Fibroblast of mammary gland (primary cell): ENCODE measurements around the gene MSMO1.
"Not testable (repeated sequence)": the region's sequence is repeated elsewhere in the genome, so short reads cannot be mapped to it uniquely, and the experiment has no call there.

ENCODE experiments used
- DNase-seq: peaks from one replicate; pipeline ENCODE4 v3.0.0-alpha.2; 2010; ENCODE audit warnings: low read depth
- H3K4me3 ChIP-seq: 2 replicates; pipeline ENCODE4 v1.5.1; 2011; ENCODE audit warnings: low read depth, mild to moderate bottlenecking, low read length, moderate library complexity; ENCODE audit not compliant: control insufficient read depth
- TF ChIP-seq, protein P1 (sequence below): conservative IDR thresholded peaks from 2 replicates; pipeline ENCODE4 v1.5.1; 2011; ENCODE audit warnings: low read depth, low read length, inconsistent platforms; ENCODE audit not compliant: control insufficient read depth, insufficient read depth

MSMO1 gene

DNA sequence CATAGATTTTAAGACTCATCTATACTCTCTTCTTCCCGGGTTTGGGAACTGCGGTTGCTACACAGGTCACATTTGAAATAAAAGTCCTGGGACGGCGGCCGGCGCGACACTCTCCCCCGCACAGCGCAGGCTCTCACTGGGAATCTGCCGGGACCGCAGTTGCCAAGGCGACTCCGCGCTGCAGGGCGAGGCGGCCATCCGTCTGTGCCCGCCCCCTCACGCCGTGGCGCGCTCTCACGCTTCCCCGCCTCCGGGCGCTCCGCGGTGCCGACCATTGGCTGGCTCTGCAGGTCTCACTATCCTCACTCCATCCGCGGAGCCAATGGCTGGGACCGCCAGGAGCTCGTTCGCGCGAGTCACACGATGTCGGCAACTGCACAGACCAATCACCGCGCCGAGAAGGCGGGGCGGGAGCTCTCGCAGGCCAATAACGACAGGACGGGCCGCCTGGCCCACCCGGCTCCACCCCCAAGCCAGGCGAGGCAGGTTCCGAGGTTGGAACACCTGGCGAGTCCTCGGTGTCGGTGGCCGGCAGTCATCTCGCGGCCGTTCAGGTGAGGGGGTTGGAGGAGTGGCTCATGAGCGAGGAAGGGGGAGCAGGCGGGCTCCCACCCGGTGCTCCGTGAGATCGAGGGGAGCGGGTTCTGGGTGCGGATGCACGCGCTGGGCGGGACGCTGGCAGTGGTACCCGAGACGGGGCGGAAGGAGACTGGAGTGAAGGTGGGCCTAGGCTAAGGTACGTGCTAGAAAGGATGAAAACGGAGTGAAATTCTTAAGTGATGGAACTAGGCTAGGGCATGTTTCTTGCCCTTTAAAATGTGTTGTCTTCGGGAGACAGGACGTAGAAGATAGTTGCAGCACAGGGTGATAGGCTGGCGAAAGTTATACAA lies at the start of gene MSMO1:
TSS of gene MSMO1 (plus strand) at position 459 of the 890 bp plus-strand sequence. CDS start 5,702 bp downstream, outside the sequence.
- H3K4me3 ChIP-seq = peak within 1 kb of the TSS; percentile 100
- TF ChIP-seq, protein P1, sequence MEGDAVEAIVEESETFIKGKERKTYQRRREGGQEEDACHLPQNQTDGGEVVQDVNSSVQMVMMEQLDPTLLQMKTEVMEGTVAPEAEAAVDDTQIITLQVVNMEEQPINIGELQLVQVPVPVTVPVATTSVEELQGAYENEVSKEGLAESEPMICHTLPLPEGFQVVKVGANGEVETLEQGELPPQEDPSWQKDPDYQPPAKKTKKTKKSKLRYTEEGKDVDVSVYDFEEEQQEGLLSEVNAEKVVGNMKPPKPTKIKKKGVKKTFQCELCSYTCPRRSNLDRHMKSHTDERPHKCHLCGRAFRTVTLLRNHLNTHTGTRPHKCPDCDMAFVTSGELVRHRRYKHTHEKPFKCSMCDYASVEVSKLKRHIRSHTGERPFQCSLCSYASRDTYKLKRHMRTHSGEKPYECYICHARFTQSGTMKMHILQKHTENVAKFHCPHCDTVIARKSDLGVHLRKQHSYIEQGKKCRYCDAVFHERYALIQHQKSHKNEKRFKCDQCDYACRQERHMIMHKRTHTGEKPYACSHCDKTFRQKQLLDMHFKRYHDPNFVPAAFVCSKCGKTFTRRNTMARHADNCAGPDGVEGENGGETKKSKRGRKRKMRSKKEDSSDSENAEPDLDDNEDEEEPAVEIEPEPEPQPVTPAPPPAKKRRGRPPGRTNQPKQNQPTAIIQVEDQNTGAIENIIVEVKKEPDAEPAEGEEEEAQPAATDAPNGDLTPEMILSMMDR = no peak
- DNase-seq = peak; percentile 99

DNA sequence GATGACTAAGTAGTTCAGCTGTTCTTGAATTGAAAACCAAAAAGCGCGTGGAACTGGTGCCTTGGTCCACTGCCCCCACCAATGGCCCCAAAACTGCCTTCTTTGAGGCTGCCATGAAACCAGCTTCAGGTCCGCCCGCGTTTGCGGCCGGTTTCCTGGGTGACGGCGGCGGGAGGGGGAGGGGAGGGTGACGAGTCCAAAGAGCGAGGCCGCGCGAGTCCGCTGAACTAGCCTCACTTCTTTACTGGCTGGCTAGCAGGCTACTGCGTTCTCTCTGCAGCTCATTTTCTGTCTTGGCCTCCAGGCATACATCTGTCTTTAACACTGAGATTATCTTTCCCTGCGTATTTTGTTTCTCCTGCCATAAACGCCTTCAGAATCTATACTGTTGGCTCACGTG lies 47.9 kb upstream of the MSMO1 start:
- DNase-seq, H3K4me3 ChIP-seq: not testable (repeated sequence)

DNA sequence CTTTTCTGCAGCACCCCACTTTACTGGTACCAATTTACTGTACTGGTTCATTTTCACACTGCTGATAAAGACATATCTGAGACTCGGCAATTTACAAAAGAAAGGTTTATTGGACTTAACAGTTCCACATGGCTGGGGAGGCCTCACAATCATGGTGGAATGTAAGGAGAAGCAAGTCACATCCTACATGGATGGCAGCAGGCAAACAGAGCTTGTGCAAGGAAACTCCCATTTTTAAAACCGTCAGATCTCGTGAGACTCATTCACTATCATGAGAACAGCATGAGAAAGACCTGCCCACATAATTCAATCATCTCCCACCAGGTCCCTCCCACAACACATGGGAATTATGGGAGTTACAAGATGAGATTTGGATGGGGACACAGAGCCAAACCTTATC lies 42.8 kb upstream of the MSMO1 start:
- DNase-seq, H3K4me3 ChIP-seq: not testable (repeated sequence)

DNA sequence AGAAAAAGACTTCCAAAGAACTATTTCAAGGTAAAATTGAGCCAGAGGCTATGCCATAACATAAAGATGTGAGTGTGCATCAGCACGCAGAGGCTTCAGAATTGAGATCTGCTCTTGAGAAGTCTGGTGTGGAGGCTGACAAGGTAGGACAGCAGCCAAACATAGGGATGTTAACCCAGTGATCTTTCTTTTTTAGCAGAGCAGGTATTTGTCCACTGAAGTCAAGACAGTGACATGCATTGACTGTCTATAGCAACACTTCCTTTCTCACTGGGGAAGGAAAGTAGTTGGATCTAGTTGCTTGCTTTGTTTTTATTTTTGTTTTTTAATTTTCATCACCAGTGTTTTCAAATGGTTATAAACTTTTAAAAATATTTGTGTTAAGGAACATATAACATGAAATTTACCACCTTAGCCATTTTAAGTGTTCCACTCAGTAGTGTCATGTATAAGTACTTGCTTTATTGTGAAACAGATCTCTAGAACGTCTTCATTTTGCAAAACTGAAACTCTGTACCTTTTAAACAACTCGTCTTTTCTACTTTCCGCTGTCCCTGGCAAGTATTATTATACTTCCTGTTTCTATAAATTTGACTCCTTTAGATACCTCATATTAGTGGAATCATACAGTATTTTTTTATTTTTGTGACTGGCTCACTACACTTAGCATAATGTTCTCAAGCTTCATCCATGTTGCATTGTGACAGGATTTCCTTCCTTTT lies 40.7 kb upstream of the MSMO1 start:
- DNase-seq, H3K4me3 ChIP-seq: not testable (repeated sequence)

DNA sequence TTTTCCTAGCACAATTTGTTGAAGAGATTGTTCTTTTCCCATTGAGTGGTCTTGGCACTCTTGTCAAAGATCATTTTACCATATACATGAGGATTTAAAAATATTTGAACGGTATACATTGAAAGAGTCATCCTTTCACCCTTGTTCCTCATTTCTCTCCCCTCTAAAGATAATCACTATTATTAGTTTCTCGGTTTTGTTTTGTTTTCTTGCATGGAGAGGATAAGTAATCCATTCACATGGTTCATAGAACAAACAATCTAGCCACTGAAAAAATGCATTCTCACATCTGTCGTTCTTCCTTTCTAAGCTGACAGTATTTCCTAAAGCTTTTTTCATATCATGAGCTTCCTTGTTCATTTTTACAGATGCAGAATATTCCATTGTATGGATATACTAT lies 39.2 kb upstream of the MSMO1 start:
- TF ChIP-seq, protein P1 = no peak

DNA sequence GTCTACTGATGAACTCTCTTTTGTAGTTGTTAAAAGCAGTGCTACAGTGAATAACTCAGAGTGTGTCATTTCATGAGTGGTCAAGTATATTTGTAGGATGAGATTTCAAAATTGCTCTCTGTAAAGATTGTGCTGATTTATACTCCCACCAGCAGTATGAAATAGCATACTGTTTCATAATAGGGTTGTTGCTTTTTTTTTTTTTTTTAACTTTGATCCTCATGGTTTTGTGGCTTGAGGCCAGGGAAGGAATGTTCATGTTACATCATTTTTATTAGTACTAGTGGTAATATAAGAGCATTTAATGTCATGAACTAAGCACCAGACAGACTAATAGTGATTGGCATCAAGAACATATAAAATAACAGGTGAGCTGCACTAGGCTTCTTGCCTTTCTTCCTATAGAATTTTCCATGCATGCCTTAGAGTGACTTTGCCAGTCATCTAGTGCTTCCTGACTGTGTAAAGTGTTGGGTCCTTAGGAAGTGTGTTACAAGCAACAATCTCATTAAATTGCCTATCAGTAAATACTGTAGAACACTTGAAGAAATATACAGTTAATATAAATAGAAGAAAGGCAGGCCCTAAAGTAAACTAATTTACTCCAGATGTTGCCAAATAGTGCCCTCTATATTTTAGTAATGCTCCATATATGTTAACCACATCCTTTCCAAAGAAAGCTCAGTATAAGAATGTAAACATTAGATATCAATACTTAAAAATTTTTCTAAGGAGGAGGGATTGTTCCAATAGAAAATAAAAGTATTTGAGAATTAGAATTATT lies 38.6 kb upstream of the MSMO1 start:
- TF ChIP-seq, protein P1 = no peak
- peak; percentile 79 for DNase-seq
- H3K4me3 ChIP-seq = no peak overlapping the region

More for the DNA sequence above, 39.2 kb upstream of the MSMO1 start:
- no peak overlapping the region for H3K4me3 ChIP-seq
- DNase-seq = no peak

DNA sequence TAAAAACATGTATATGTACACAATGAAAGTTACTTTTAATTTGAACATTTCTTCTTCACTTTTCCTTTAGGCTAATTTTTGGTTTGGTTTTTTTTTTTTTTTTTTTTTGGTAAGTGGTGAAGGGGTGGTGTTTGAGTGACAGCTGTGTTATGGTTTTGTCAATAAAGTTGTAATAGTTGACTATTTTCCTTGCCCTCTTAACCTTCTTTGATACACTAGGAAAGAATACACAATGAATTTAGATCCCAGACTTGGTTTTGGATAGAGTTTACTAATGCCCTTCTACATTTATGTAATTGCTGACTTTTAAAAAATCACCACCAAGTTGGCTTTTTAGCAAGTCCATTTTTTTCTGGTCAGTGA lies 38.1 kb upstream of the MSMO1 start:
- TF ChIP-seq, protein P1 = no peak
- no peak overlapping the region for H3K4me3 ChIP-seq
- no peak for DNase-seq

DNA sequence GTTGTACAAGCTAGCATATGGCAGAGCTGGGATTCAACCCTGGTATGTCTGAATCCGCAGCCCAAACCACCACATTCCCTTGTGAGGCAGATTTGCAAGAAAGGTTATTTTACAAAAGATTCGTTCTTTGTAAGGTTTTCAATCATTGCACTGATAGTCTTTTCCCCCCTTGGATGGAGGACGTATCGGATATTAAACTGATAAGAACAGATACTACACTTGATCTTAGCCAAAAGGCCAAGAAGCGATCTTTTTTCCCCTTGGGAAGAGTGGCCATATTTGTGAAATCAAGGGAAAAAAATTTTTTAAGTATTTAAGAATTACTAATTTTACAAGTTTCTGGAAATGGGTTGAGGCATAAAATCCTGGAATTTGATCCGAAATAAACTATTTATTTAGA lies 34.4 kb upstream of the MSMO1 start:
- TF ChIP-seq, protein P1 = no peak
- H3K4me3 ChIP-seq = no peak overlapping the region
- DNase-seq = peak; percentile 4
